HG02870 (cell line): Measurements from ENCODE around the gene FBL.

Experiments used
- ATAC-seq: cut with Tn5 transposase; IDR thresholded peaks from one replicate; pipeline ENCODE4 v1.9.1; 2021; ENCODE audit warnings: mild to moderate bottlenecking, moderate library complexity; ENCODE audit not compliant: unreplicated experiment

The FBL gene

DNA sequence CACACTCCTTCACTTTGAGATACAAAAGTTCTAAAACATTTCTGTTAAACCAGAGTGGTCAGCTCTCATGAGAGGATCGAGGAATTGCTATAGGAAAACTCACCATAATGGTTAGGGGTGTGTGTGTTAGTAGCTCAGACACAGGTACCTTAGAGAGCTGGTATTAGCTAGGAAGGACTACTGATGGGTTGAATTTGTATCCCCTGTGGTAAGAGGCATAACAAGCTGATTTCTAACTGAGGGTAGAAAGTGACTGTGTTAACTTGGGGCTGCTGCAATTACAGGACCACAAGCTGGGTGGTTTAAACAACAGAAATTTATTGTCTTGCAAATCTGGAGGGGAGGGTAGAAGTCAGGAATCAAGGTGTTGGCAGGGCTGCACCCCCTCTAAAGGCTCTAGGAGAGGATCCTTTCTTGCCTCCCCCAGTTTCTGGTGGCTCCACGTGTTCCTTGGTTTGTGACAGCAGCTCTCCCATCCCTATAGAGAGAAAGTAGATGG, 50.1 kb downstream of the FBL start:
- ATAC-seq = no peak

DNA sequence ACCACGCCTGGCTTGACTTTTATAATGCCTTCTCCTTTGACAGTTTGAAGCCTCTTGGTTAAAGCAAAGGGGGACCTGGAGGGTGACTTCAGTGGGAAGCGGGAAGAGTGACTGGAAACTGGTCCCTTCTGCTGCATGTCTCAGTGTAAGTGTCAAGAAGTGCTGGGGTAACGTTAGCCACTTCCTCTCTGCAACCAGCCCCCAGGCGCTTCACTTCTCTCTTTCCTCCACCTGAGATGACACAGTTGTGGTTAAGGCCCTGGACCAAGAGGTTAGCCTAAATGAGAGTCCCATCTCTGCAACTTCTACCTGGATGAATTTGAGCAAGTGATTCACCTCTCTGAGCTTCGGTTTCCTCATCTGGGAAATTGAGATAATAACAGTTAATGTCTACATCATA, 51.2 kb downstream of the FBL start:
- ATAC-seq = no peak

DNA sequence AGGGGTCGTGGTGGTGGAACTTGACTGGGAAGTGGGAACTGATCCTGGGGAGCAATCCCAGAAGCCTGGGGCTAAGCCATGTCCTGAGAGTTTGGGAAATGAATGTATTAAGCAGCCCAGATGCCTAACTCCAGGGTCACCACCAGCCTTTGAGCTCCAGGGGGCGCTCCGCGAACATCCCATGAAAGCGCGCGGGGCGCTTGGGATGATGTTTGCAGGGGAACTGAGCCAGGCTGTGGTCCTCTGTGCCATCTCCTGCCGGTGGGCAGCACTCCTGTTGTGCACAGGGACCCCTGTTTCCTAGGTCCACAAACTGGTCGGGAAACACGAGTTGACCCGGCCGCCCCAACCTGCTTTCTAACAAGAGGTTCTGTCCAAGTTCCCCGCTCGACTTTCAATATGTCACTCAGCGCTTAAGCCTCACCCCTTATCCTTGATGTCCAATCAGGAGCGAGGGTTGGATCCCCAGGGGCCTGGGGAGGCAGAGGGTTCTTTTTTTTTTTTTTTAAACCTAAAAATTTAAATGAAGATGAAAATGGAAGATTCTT, 53.1 kb downstream of the FBL start:
- peak; percentile 59 for ATAC-seq

DNA sequence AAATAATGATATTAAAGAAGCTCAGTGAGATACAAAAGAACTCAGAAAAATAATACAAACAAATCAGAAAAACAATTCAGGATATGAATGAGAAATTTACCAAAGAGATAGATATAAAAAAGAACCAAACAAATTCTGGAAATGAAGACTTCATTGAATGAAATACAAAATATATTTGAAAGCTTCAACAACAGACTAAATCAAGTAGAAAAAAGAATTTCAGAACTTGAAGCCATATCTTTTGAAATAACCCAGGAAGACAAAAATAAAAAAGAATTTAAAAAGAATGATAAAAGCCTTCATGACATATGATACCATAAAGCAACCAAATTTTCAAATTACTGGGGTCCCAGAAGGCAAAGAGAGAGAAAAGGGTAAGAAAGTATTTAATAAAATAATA, 57.9 kb downstream of the FBL start:
- ATAC-seq = no peak
